ENCODE measurements around the gene IL22RA1. TPM values are rescaled to one million over a fixed set of nuclear protein-coding genes. Genes with fewer than 3 reads are reported as not detected.
A peak's percentile ranks its signal among the peaks of the same experiment; 100 is the strongest.

The IL22RA1 gene, protein sequence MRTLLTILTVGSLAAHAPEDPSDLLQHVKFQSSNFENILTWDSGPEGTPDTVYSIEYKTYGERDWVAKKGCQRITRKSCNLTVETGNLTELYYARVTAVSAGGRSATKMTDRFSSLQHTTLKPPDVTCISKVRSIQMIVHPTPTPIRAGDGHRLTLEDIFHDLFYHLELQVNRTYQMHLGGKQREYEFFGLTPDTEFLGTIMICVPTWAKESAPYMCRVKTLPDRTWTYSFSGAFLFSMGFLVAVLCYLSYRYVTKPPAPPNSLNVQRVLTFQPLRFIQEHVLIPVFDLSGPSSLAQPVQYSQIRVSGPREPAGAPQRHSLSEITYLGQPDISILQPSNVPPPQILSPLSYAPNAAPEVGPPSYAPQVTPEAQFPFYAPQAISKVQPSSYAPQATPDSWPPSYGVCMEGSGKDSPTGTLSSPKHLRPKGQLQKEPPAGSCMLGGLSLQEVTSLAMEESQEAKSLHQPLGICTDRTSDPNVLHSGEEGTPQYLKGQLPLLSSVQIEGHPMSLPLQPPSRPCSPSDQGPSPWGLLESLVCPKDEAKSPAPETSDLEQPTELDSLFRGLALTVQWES
- not detected for polyA plus RNA-seq (2012; ENCODE audit: insufficient read depth, insufficient read length)

- no peak within 1 kb of the TSS for H3K4me3 ChIP-seq (ENCODE audit: low read length)
- no peak for DNase-seq (ENCODE audit: low read depth, low spot score)
Observed at GRCh38 chr1:24142546-24143534, at the start of gene IL22RA1. Gene IL22RA1 (minus strand): TSS chr1:24143140. CDS start chr1:24143082, 58 bp downstream.

DNA sequence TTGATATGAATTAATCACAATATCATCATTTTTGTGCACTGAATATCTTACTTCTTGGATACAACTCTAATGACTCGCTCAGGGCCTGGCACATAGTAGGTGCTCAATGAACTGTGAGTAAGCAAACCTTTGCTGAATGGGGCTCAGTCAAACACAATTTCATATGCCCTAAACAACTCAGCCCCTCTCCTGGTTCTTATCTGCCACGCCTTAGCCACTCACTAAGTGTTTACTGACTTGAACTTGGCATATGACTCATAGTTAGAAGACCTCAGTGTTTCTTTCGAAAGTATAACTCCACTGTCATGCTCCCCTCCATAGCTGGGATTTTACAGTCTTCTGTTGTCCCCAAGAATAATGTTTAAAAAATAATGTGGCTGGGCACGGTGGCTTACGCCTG is 48.9 kb upstream of the IL22RA1 start:
- no peak for DNase-seq (ENCODE audit: low read depth, low spot score)
- H3K4me3 ChIP-seq (ENCODE audit: low read length): no peak overlapping the region

DNA sequence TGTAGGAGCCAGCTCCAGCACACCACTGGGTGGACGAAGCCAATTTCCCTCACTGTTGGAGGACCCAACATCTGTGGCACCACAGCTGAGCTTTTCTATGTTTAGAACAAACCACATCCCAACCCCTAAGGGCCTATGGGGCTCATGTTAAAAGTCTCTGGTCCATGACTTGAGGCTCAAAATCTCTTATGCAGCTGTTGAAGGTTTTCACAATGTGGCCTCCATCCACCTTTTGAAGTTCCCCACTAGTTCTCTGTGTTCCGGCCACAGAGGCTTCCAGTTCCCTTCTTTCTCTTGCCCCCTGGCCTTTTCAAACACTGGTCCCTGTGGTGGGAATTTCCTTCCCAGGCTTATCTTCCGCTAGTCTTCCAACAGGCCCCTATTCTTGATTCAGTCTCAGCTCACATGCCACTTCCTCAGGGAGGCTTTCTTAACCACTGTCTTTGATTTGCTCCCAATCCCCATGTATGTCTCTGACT is 48.1 kb upstream of the IL22RA1 start:
- no peak overlapping the region for H3K4me3 ChIP-seq (ENCODE audit: low read length)

DNA sequence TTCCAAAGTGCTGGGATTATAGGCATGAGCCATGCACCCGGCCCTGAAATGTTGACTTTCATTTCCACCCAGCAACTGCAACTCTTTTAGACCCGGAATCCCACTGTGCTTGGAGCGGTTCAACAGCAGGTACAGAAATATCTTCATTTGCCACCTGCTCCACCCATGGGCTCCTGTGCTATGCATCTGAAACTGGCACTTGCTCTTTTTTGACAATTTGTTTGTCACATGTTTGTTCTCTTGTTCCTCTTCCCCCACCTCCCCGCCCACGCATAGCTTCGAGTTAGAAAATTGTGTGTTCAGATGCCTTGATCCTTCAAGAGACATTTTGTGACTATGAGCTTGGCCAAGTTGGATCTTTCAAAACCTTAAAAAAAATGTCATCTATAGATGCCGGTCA is 46.6 kb upstream of the IL22RA1 start:
- no peak for DNase-seq (ENCODE audit: low read depth, low spot score)
- no peak overlapping the region for H3K4me3 ChIP-seq (ENCODE audit: low read length)

More for the DNA sequence above, 48.1 kb upstream of the IL22RA1 start:
- peak; percentile 67 for DNase-seq (ENCODE audit: low read depth, low spot score)

GRCh38 chr1:24186993-24187790 is 44.3 kb upstream of the IL22RA1 start, which contains the start of gene IFNLR1:
Gene IFNLR1 (minus strand): TSS chr1:24187289. CDS start chr1:24187248, 41 bp downstream.
- peak within 1 kb of the TSS; percentile 44 for H3K4me3 ChIP-seq (ENCODE audit: low read length)
- DNase-seq (ENCODE audit: low read depth, low spot score): no peak

GRCh38 chr1:24186711-24186992 is 43.7 kb upstream of the IL22RA1 start:
- no peak for DNase-seq (ENCODE audit: low read depth, low spot score)
- H3K4me3 ChIP-seq (ENCODE audit: low read length): peak overlapping the region; percentile 44

GRCh38 chr1:24186031-24186710 is 43.2 kb upstream of the IL22RA1 start:
- H3K4me3 ChIP-seq (ENCODE audit: low read length): no peak overlapping the region
- DNase-seq (ENCODE audit: low read depth, low spot score): no peak

DNA sequence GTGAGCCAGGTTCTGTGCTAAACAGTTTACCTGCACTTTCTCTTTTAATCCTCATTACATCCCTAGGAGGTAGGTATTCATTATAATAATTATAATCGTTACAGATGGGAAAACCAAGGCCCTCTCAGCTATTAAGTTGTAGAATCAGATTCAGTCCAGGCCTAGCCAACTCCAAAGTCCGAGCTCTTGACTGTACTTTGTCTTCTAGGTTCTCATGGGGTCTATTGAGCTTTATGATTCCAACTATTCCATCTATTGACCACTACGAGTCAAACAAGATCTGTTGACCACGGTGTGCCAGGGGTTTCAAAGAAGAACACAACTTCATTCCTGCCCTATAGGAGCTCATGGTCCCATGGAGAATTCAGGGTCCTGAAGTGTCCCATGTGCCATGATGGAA is 42.1 kb upstream of the IL22RA1 start:
- no peak overlapping the region for H3K4me3 ChIP-seq (ENCODE audit: low read length)
- DNase-seq (ENCODE audit: low read depth, low spot score): no peak

GRCh38 chr1:24182061-24182460 is 39.1 kb upstream of the IL22RA1 start:
- H3K4me3 ChIP-seq (ENCODE audit: low read length): no peak overlapping the region
- DNase-seq (ENCODE audit: low read depth, low spot score): no peak

GRCh38 chr1:24181619-24182018 is 38.7 kb upstream of the IL22RA1 start:
- no peak overlapping the region for H3K4me3 ChIP-seq (ENCODE audit: low read length)
- DNase-seq (ENCODE audit: low read depth, low spot score): no peak

DNA sequence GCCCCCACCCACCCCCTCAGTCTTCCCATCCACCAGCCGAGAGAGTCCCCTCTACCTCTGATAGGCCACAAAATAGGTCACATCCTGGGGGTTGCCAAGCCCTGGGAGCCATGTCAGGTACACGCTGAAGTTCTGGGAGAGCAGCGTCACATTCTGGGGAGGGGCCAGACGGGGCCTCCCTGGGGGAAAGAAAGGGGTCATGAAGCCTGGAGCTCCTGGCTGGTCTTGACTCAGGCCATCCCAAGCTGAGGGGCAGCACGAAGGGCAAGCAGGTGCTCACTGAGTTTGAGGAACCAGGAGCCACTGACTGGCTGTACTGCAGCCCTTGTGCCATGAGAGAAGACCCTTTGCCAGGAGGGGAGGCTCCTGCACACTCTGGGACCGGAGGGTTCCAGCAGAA is 37.7 kb upstream of the IL22RA1 start:
- no peak overlapping the region for H3K4me3 ChIP-seq (ENCODE audit: low read length)
- no peak for DNase-seq (ENCODE audit: low read depth, low spot score)

DNA sequence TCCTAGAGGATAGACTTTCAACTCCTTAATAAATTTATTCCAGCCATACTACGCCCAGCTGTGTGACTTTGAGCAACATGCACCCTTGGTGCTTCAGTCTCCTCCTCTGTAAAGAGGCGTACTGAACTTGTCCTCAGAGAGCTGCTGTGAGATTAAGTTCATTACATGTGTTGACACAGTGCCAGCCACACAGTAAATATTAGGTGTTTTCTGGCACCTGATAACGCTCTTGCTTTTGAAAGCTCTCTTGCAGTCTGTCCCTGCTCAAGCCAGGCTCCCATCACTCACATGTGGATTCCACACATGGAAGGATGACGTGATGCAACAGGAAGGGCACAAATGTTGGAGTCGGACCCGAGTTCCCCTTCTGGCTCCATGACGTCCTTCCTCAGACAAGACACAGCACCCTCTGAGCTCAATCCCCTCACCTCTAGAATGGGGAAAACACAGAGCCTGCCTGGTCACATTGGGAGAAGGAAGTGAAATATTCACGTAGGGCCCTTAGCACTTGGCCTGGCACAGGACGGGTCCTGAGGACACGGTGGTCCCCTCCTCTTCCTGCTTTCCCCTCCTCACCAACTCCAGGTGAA is 36.4 kb upstream of the IL22RA1 start:
- no peak for DNase-seq (ENCODE audit: low read depth, low spot score)
- H3K4me3 ChIP-seq (ENCODE audit: low read length): no peak overlapping the region

- no peak overlapping the region for H3K4me3 ChIP-seq (ENCODE audit: low read length)
- DNase-seq (ENCODE audit: low read depth, low spot score): no peak
Observed at GRCh38 chr1:24178407-24178806, 35.5 kb upstream of the IL22RA1 start.

- DNase-seq (ENCODE audit: low read depth, low spot score): no peak
- no peak overlapping the region for H3K4me3 ChIP-seq (ENCODE audit: low read length)
Observed at GRCh38 chr1:24177161-24177560, 34.2 kb upstream of the IL22RA1 start.

DNA sequence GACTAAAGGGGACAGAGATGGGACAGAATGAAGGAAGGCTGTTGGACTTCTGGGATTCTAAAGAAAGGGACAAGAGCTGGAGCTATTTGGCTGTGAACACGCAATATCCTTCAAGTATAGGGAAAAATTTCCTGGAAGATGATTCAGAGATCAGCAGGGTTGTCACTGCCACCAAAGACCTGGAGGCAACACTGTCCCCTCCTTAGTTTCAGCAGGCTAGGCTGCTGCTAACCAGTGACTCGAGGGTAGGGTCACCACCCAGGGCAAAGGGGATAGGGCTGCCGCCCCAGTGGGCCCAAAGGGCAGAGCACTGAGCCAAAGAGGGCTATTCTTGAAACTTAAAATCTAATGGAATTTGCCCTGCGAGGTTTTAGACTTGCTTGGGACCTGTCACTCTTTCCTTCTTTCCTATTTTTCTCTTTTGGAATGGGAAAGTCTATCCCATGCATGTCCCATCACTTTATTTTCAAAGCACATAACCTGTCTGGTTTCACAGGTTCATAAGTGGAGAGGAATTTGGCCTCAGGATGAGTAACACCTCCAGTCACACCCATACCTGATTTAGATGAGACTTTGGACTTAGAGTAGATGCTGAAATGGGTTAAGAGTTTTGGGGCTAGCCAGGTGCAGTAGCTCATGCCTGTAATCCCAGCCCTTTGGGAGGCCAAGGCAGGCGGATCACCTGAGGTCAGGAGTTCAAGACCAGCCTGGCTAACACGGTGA is 32.3 kb upstream of the IL22RA1 start:
- DNase-seq (ENCODE audit: low read depth, low spot score): no peak
- H3K4me3 ChIP-seq (ENCODE audit: low read length): no peak overlapping the region

- H3K4me3 ChIP-seq (ENCODE audit: low read length): no peak overlapping the region
- DNase-seq (ENCODE audit: low read depth, low spot score): no peak
Observed at GRCh38 chr1:24173638-24174575, 31.0 kb upstream of the IL22RA1 start.

Measured in Jurkat, Clone E6-1 (cell line).